GM23248 (cell line): ENCODE results near the gene GALNT1.

Source experiments
- EZH2 ChIP-seq: fragments of 200-600 bp; sonication (generic); IDR thresholded peaks from 2 replicates; pipeline ENCODE4 v1.6.1; 2018; ENCODE audit warnings: antibody characterized with exemption, mild to moderate bottlenecking; ENCODE audit not compliant: insufficient read depth, poor library complexity, severe bottlenecking
- EZH2phosphoT487 ChIP-seq: fragments of 200-600 bp; sonication (generic); IDR thresholded peaks from 2 replicates; pipeline ENCODE4 v1.6.1; 2018; ENCODE audit warnings: antibody characterized with exemption, moderate library complexity, mild to moderate bottlenecking, low read depth; ENCODE audit not compliant: insufficient read depth

- TF ChIP-seq EZH2phosphoT487 (no peak), EZH2 (no peak)
These were observed 134.8 kb downstream of the GALNT1 start for GRCh38 chr18:35716169-35716831.
